Measurements from ENCODE around the gene CYP2S1.

GRCh38 chr19:41234512-41235168 lies 41.6 kb downstream of the CYP2S1 start:
- TF ChIP-seq POLR2A (IDR thresholded peaks at IDR 0.05) (no peak), CTCF (IDR thresholded peaks at IDR 0.05) (no peak), POLR2AphosphoS5 (IDR thresholded peaks at IDR 0.05) (no peak)

Measured in gastroesophageal sphincter (tissue), 3 donors.